ENCODE results near the gene SEPHS2. TPM values are rescaled to one million over a fixed set of nuclear protein-coding genes. Genes with fewer than 3 reads are reported as not detected.

The SEPHS2 gene
- total and polyA plus RNA-seq, 2 of the 8 experiments (the other 6 are each of a cell fraction or from before 2014, with no cell fraction given) = 28.2 to 61.8 TPM

GRCh38 chr16:30490210-30490609 is 44.5 kb upstream of the SEPHS2 start:
- Histone ChIP-seq H2AK5ac (ENCODE audit: low read depth, low read length) (no peak overlapping the region), H3K79me1 (ENCODE audit: low read depth, low read length) (no peaks in the 10 kb centered on the region), H4K5ac (ENCODE audit: insufficient read length, low read depth, low read length) (no peak overlapping the region), H2BK15ac (ENCODE audit: low read length) (no peak overlapping the region), H2BK120ac (replicated peaks; ENCODE audit: low read depth, low read length) (no peak overlapping the region), H2AFZ (ENCODE audit: low read length) (no peak overlapping the region), H4K8ac (ENCODE audit: extremely low read depth, insufficient read depth, low read length) (no peak overlapping the region), H3K36me3 (ENCODE audit: control insufficient read depth in 2 of 4, insufficient read depth in 4 of 4, low read length in 3 of 4) (no peaks in the 10 kb centered on the region), H3K23me2 (ENCODE audit: low read depth, low read length) (no peaks in the 10 kb centered on the region), H3K4me1 (replicated peaks in 1 of 4; ENCODE audit: control insufficient read depth in 3 of 4, insufficient read depth in 4 of 4, low read length in 3 of 4) (peaks cover 0 to 3% (median 1%) of the 10 kb centered on the region in 4 experiments; a peak in 1 of 7 replicates), H3K56ac (replicated peaks; ENCODE audit: insufficient read length, low read depth, low read length) (no peak overlapping the region), H3K14ac (ENCODE audit: insufficient read length) (no peak overlapping the region), H3K27me3 (replicated peaks in 1 of 4; ENCODE audit: control insufficient read depth in 3 of 4, extremely low read depth in 1 of 4, insufficient read depth in 3 of 4, low read length in 3 of 4) (peaks cover 0 to 2% (median 0%) of the 10 kb centered on the region in 4 experiments; a peak in 1 of 7 replicates), H3K23ac (ENCODE audit: insufficient read length) (no peak overlapping the region), H2BK12ac (ENCODE audit: low read depth, low read length) (no peak overlapping the region), H3K9ac (replicated peaks in 1 of 4; ENCODE audit: extremely low read depth in 1 of 4, low read depth in 3 of 4, low read length in 3 of 4) (no peak overlapping the region), H2BK5ac (ENCODE audit: low read depth, low read length) (no peak overlapping the region), H4K20me1 (replicated peaks in 1 of 2; ENCODE audit: control insufficient read depth in 1 of 2, insufficient read depth in 2 of 2, low read length in 2 of 2) (no peaks in the 10 kb centered on the region), H4K91ac (replicated peaks; ENCODE audit: insufficient read length, low read length) (no peak overlapping the region), H3K4me2 (ENCODE audit: insufficient read depth in 1 of 2, low read depth in 2 of 2, low read length in 2 of 2) (no peak overlapping the region; a peak in 1 of 4 replicates), H3K79me2 (ENCODE audit: control insufficient read depth in 1 of 2, insufficient read depth in 2 of 2, low read length in 2 of 2) (no peaks in the 10 kb centered on the region), H3K4me3 (ENCODE audit: extremely low read depth in 1 of 4, insufficient read depth in 2 of 4, low read depth in 3 of 4, low read length in 4 of 4) (no peak overlapping the region), H3K4ac (replicated peaks; ENCODE audit: insufficient read length, low read depth, low read length) (no peak overlapping the region), H2BK20ac (ENCODE audit: low read length) (no peak overlapping the region), H3K18ac (ENCODE audit: extremely low read depth, low read length) (no peak overlapping the region), H3K9me3 (ENCODE audit: insufficient read depth in 2 of 2, low read depth in 1 of 2, low read length in 1 of 2) (no peaks in the 10 kb centered on the region), H3K27ac (ENCODE audit: low read depth, low read length) (no peak overlapping the region)
- no peak for DNase-seq (ENCODE audit: low read depth in 1 of 2, low spot score in 2 of 2)
- POLR2A ChIA-PET (ENCODE audit: partially characterized antibody) = no interaction called here
- FAIRE-seq = no peak
- WGBS, 2 experiments (ENCODE audit: extremely low coverage in 1 of 2, insufficient coverage in 1 of 2, insufficient read length in 1 of 2, insufficient replicate concordance in 2 of 2, low coverage in 1 of 2, low lambda C conversion rate in 2 of 2, missing lambda C conversion rate in 1 of 2) = 85% methylated on average over 6 of the region's 6 CpGs; no CpG with 5 or more reads in 1 of the 2 experiments
- CTCF ChIA-PET (ENCODE audit: partially characterized antibody) = interaction anchor here (0.6 to 2.7 kb wide), 5 partner anchors 29 to 553 kb away, joined by 3 to 12 read pairs (median 4); partner anchors contain the start of gene ZNF768
- TF ChIP-seq TCF12 (IDR thresholded peaks at IDR 0.05; ENCODE audit: low read depth, low read length) = no peak
- no peak for TF ChIP-seq CBX8 (IDR thresholded peaks at IDR 0.05; ENCODE audit: borderline replicate concordance, low read depth, low read length)
- no peak for TF ChIP-seq RFX5 (IDR thresholded peaks at IDR 0.05; ENCODE audit: borderline replicate concordance, low read depth, low read length)
